ENCODE results near the gene KATNAL2. TPM values are rescaled to one million over a fixed set of nuclear protein-coding genes. Genes with fewer than 3 reads are reported as not detected.

Gene KATNAL2
- total and polyA plus RNA-seq, 10 of the 15 experiments (the other 5 are each of a cell fraction or from before 2014, with no cell fraction given) = 0.20 to 2.4 (median 1.7) TPM

GRCh38 chr18:47063096-47063495 lies 145.7 kb downstream of the KATNAL2 start:
- Histone ChIP-seq H3K4me3 (no peak overlapping the region), H3K9ac (ENCODE audit: control insufficient read depth, insufficient read depth, low read length) (no peak overlapping the region), H3K27ac (ENCODE audit: control insufficient read depth, insufficient read depth) (no peak overlapping the region), H3K79me2 (ENCODE audit: control insufficient read depth, insufficient read depth, low read length) (no peaks in the 10 kb centered on the region), H2AFZ (ENCODE audit: control insufficient read depth, low read depth, low read length) (no peak overlapping the region), H3K36me3 (ENCODE audit: control insufficient read depth in 2 of 2, insufficient read depth in 2 of 2, low read length in 1 of 2) (no peaks in the 10 kb centered on the region), H3K9me3 (replicated peaks; ENCODE audit: control insufficient read depth, insufficient read depth, low read length) (no peaks in the 10 kb centered on the region), H3K4me2 (ENCODE audit: control insufficient read depth, insufficient read depth) (no peak overlapping the region), H3K4me1 (ENCODE audit: control insufficient read depth, insufficient read depth, low read length) (no peaks in the 10 kb centered on the region), H4K20me1 (ENCODE audit: control insufficient read depth, insufficient read depth) (no peaks in the 10 kb centered on the region), H3K27me3 (replicated peaks in 1 of 2; ENCODE audit: control insufficient read depth in 2 of 2, insufficient read depth in 2 of 2, low read length in 1 of 2) (no peaks in the 10 kb centered on the region)
- in situ Hi-C loops (cut with MboI) = no loop called here
- BruUV-seq (replicated peaks) = no TSS peak
- intact Hi-C loops (cut with micrococcal nuclease; ENCODE audit: unreplicated experiment) = no loop called here
- ChIA-PET SMC1A (ENCODE audit: uncharacterized antibody, unreplicated experiment) (interaction anchor here (1.3 kb wide), 1 partner anchor 12 kb away, joined by 5 read pairs; no protein-coding TSS in a partner anchor), RAD21 (ENCODE audit: unreplicated experiment) (no interaction called here), CTCF (interaction anchor here (1.1 kb wide), 1 partner anchor 142 kb away, joined by 3 read pairs; no protein-coding TSS in a partner anchor), POLR2A (no interaction called here)
- WGBS (ENCODE audit: insufficient coverage, insufficient replicate concordance, low lambda C conversion rate, missing lambda C conversion rate) = 41% methylated on average over 8 of the region's 8 CpGs
- ATAC-seq (no peak), DNase-seq (ENCODE audit: low read depth, low spot score) (no peak), FAIRE-seq (no peak)
- no peak for TF ChIP-seq PRDM15 (CRISPR knock-in tag; IDR thresholded peaks at IDR 0.05)
- no peak for TF ChIP-seq GABPA (IDR thresholded peaks at IDR 0.05; ENCODE audit: low read depth)
- no peak for TF ChIP-seq CUX1 (IDR thresholded peaks at IDR 0.05; ENCODE audit: insufficient replicate concordance, low read depth, low read length)
- no peak for TF ChIP-seq NFYB (IDR thresholded peaks at IDR 0.05; ENCODE audit: insufficient read depth, low read depth, low read length)
- no peak for TF ChIP-seq ZSCAN29 (IDR thresholded peaks at IDR 0.05)
- no peak for TF ChIP-seq ATF2 (IDR thresholded peaks at IDR 0.05; ENCODE audit: low read length)
- TF ChIP-seq SRF (IDR thresholded peaks at IDR 0.05; ENCODE audit: low read depth in 2 of 2, low read length in 2 of 2) = no peak
- no peak for TF ChIP-seq JUNB (IDR thresholded peaks at IDR 0.05)
- TF ChIP-seq TCF3 (IDR thresholded peaks at IDR 0.05; ENCODE audit: borderline replicate concordance, insufficient read depth, low read depth, low read length) = no peak
- TF ChIP-seq IKZF1 (conservative IDR thresholded peaks at IDR 0.05) = no peak
- TF ChIP-seq NR2C2 (IDR thresholded peaks at IDR 0.05; ENCODE audit: borderline replicate concordance, control insufficient read depth, insufficient read length, low read depth) = no peak
- TF ChIP-seq ASH2L (IDR thresholded peaks at IDR 0.05; ENCODE audit: borderline replicate concordance, low read depth) = no peak
- no peak for TF ChIP-seq BMI1 (IDR thresholded peaks at IDR 0.05; ENCODE audit: borderline replicate concordance)
- no peak for TF ChIP-seq CBX5 (IDR thresholded peaks at IDR 0.05; ENCODE audit: low read depth)
- no peak for TF ChIP-seq ZNF622 (IDR thresholded peaks at IDR 0.05)
- TF ChIP-seq FOXK2 (IDR thresholded peaks at IDR 0.05) = no peak
